SJCRH30 (cell line): Measurements from ENCODE around the gene SYCP2. TPM values are rescaled to one million over a fixed set of nuclear protein-coding genes. Genes with fewer than 3 reads are reported as not detected.
A peak's percentile ranks its signal among the peaks of the same experiment; 100 is the strongest.
"Not testable (repeated sequence)": the region's sequence is repeated elsewhere in the genome, so short reads cannot be mapped to it uniquely, and the experiment has no call there.

Experiments
- DNase-seq, 2 experiments: peaks; one replicate each; pipeline ENCODE4 v3.0.0-alpha.2; 2015 to 2020
- H3K27ac ChIP-seq: fragments of 250-450 bp; sonication (Bioruptor Pico); 2 replicates; pipeline ENCODE4 v1.5.1; 2020; ENCODE audit warnings: mild to moderate bottlenecking, moderate library complexity
- H3K27me3 ChIP-seq: fragments of 250-450 bp; sonication (Bioruptor Pico); 2 replicates; pipeline ENCODE4 v1.5.1; 2020; ENCODE audit warnings: mild to moderate bottlenecking, moderate library complexity
- H3K36me3 ChIP-seq: fragments of 250-450 bp; sonication (Bioruptor Pico); 2 replicates; pipeline ENCODE4 v1.5.1; 2020; ENCODE audit warnings: mild to moderate bottlenecking, moderate library complexity
- H3K4me1 ChIP-seq: fragments of 250-450 bp; sonication (Bioruptor Pico); 2 replicates; pipeline ENCODE4 v1.5.1; 2020; ENCODE audit warnings: mild to moderate bottlenecking, moderate library complexity
- H3K4me3 ChIP-seq: fragments of 250-450 bp; sonication (Bioruptor Pico); 2 replicates; pipeline ENCODE4 v1.5.1; 2020; ENCODE audit warnings: mild to moderate bottlenecking, moderate library complexity
- H3K9me3 ChIP-seq: fragments of 250-450 bp; sonication (Bioruptor Pico); replicated peaks from 2 replicates; pipeline ENCODE4 v1.5.1; 2020; ENCODE audit warnings: mild to moderate bottlenecking, moderate library complexity
- total RNA-seq: library from RNA; depleted of rRNA; stranded (reverse); fragments of >200 nt; shearing (Covaris generic); gene quantifications from 2 replicates; pipeline ENCODE4 v1.2.3, GENCODE V29; 2014

The SYCP2 gene
- total RNA-seq, 1 experiment from 2014 or later: 0.75 TPM

GRCh38 chr20:59895908-59896307, 37.5 kb downstream of the SYCP2 start:
- no peaks in the 10 kb centered on the region for H3K9me3 ChIP-seq

GRCh38 chr20:59891581-59891980, 41.9 kb downstream of the SYCP2 start:
- Histone ChIP-seq H3K27me3 (0 out of 2 replicates have a peak, but pooled peaks cover under 1% of the 10 kb centered on the region), H3K27ac (no peak overlapping the region), H3K4me3 (no peak overlapping the region), H3K36me3 (no peaks in the 10 kb centered on the region), H3K4me1 (no peaks in the 10 kb centered on the region), H3K9me3 (no peaks in the 10 kb centered on the region)
- no peak for DNase-seq

More at GRCh38 chr20:59895908-59896307, 37.5 kb downstream of the SYCP2 start:
- Histone ChIP-seq H3K27me3 (peaks cover 3% of the 10 kb centered on the region; the same call in 1 of the 2 replicates), H3K4me1 (no peaks in the 10 kb centered on the region), H3K36me3 (no peaks in the 10 kb centered on the region), H3K4me3 (no peak overlapping the region), H3K27ac (no peak overlapping the region)
- DNase-seq: no peak

- not testable (repeated sequence) for H3K27me3 ChIP-seq, H3K27ac ChIP-seq, H3K36me3 ChIP-seq, H3K4me1 ChIP-seq, DNase-seq, H3K4me3 ChIP-seq, H3K9me3 ChIP-seq
These were observed 43.4 kb downstream of the SYCP2 start for GRCh38 chr20:59890035-59890434.

- Histone ChIP-seq H3K4me1 (no peaks in the 10 kb centered on the region), H3K4me3 (no peak overlapping the region), H3K27ac (no peak overlapping the region), H3K27me3 (0 out of 2 replicates have a peak, but pooled peaks cover 4% of the 10 kb centered on the region), H3K36me3 (no peaks in the 10 kb centered on the region), H3K9me3 (no peaks in the 10 kb centered on the region)
- no peak for DNase-seq
These were observed 45.4 kb downstream of the SYCP2 start for GRCh38 chr20:59888050-59888449.

GRCh38 chr20:59884494-59884893, 48.9 kb downstream of the SYCP2 start:
- no peak overlapping the region for H3K27ac ChIP-seq
- H3K9me3 ChIP-seq: no peaks in the 10 kb centered on the region
- no peaks in the 10 kb centered on the region for H3K36me3 ChIP-seq
- H3K27me3 ChIP-seq: 0 out of 2 replicates have a peak, but pooled peaks cover 4% of the 10 kb centered on the region
- DNase-seq: no peak
- H3K4me1 ChIP-seq: no peaks in the 10 kb centered on the region
- no peak overlapping the region for H3K4me3 ChIP-seq

- Histone ChIP-seq H3K27me3 (no peaks in the 10 kb centered on the region), H3K27ac (no peak overlapping the region), H3K4me3 (no peak overlapping the region), H3K4me1 (no peaks in the 10 kb centered on the region), H3K36me3 (no peaks in the 10 kb centered on the region), H3K9me3 (no peaks in the 10 kb centered on the region)
- DNase-seq: no peak
These were observed 53.2 kb downstream of the SYCP2 start for GRCh38 chr20:59880198-59880597.

- no peak for DNase-seq
- no peaks in the 10 kb centered on the region for H3K4me1 ChIP-seq
- H3K9me3 ChIP-seq: no peaks in the 10 kb centered on the region
- H3K27ac ChIP-seq: no peak overlapping the region
- peaks cover 6% of the 10 kb centered on the region for H3K27me3 ChIP-seq
- H3K36me3 ChIP-seq: no peaks in the 10 kb centered on the region
- H3K4me3 ChIP-seq: no peak overlapping the region
These were observed 60.0 kb downstream of the SYCP2 start for GRCh38 chr20:59873409-59873808.

- H3K27me3 ChIP-seq: peaks cover 21% of the 10 kb centered on the region
- no peaks in the 10 kb centered on the region for H3K9me3 ChIP-seq
- H3K36me3 ChIP-seq: no peaks in the 10 kb centered on the region
- DNase-seq: no peak
- no peak overlapping the region for H3K4me3 ChIP-seq
- no peak overlapping the region for H3K27ac ChIP-seq
- no peaks in the 10 kb centered on the region for H3K4me1 ChIP-seq
These were observed 62.3 kb downstream of the SYCP2 start for GRCh38 chr20:59871096-59871495.

- H3K9me3 ChIP-seq: no peaks in the 10 kb centered on the region
- DNase-seq: no peak
These were observed 67.1 kb downstream of the SYCP2 start for GRCh38 chr20:59866338-59866737.

GRCh38 chr20:59864726-59865125, 68.7 kb downstream of the SYCP2 start:
- Histone ChIP-seq H3K36me3 (no peaks in the 10 kb centered on the region), H3K4me1 (no peaks in the 10 kb centered on the region), H3K27ac (no peak overlapping the region), H3K9me3 (no peaks in the 10 kb centered on the region), H3K27me3 (peaks cover 18% of the 10 kb centered on the region), H3K4me3 (no peak overlapping the region)
- peak in 1 of 2 experiments; percentile 18 for DNase-seq

More at GRCh38 chr20:59866338-59866737, 67.1 kb downstream of the SYCP2 start:
- Histone ChIP-seq H3K27ac (no peak overlapping the region), H3K4me3 (no peak overlapping the region), H3K27me3 (peaks cover 18% of the 10 kb centered on the region), H3K4me1 (no peaks in the 10 kb centered on the region), H3K36me3 (no peaks in the 10 kb centered on the region)

- no peak for DNase-seq
- H3K4me1 ChIP-seq: no peaks in the 10 kb centered on the region
- peaks cover 12% of the 10 kb centered on the region for H3K27me3 ChIP-seq
- no peak overlapping the region for H3K27ac ChIP-seq
- no peak overlapping the region for H3K4me3 ChIP-seq
- no peaks in the 10 kb centered on the region for H3K36me3 ChIP-seq
- H3K9me3 ChIP-seq: no peaks in the 10 kb centered on the region
These were observed 70.4 kb downstream of the SYCP2 start for GRCh38 chr20:59863058-59863457.

- no peak overlapping the region for H3K27ac ChIP-seq
- H3K4me1 ChIP-seq: no peaks in the 10 kb centered on the region
- H3K9me3 ChIP-seq: peaks cover 2% of the 10 kb centered on the region; the same call in 1 of the 2 replicates
- DNase-seq: no peak
- H3K4me3 ChIP-seq: no peak overlapping the region
- peaks cover 2% of the 10 kb centered on the region; the same call in 1 of the 2 replicates for H3K27me3 ChIP-seq
- H3K36me3 ChIP-seq: no peaks in the 10 kb centered on the region
These were observed 72.0 kb downstream of the SYCP2 start for GRCh38 chr20:59861401-59861800.

- Histone ChIP-seq H3K36me3 (no peaks in the 10 kb centered on the region), H3K27me3 (0 out of 2 replicates have a peak, but pooled peaks cover 3% of the 10 kb centered on the region), H3K9me3 (peaks cover 5% of the 10 kb centered on the region; the same call in 1 of the 2 replicates), H3K4me3 (no peak overlapping the region), H3K4me1 (no peaks in the 10 kb centered on the region), H3K27ac (no peak overlapping the region)
- no peak for DNase-seq
These were observed 75.0 kb downstream of the SYCP2 start for GRCh38 chr20:59858425-59858824.

GRCh38 chr20:59857966-59858365, 75.5 kb downstream of the SYCP2 start:
- no peaks in the 10 kb centered on the region for H3K4me1 ChIP-seq
- H3K9me3 ChIP-seq: peaks cover 5% of the 10 kb centered on the region; the same call in 1 of the 2 replicates
- H3K27ac ChIP-seq: no peak overlapping the region
- H3K27me3 ChIP-seq: 0 out of 2 replicates have a peak, but pooled peaks cover 3% of the 10 kb centered on the region
- H3K4me3 ChIP-seq: no peak overlapping the region
- DNase-seq: no peak
- H3K36me3 ChIP-seq: no peaks in the 10 kb centered on the region

GRCh38 chr20:59856941-59857340, 76.5 kb downstream of the SYCP2 start:
- not testable (repeated sequence) for H3K4me1 ChIP-seq, H3K27ac ChIP-seq, DNase-seq, H3K27me3 ChIP-seq, H3K9me3 ChIP-seq, H3K4me3 ChIP-seq, H3K36me3 ChIP-seq

- H3K36me3 ChIP-seq, DNase-seq, H3K27ac ChIP-seq, H3K9me3 ChIP-seq, H3K4me1 ChIP-seq, H3K27me3 ChIP-seq, H3K4me3 ChIP-seq: not testable (repeated sequence)
These were observed 76.9 kb downstream of the SYCP2 start for GRCh38 chr20:59856526-59856925.
